Thoracic aorta endothelial cell (primary cell): ENCODE data around the gene REXO4. TPM values are rescaled to one million over a fixed set of nuclear protein-coding genes. Genes with fewer than 3 reads are reported as not detected.

Source experiments
- total RNA-seq: library from RNA; depleted of rRNA; stranded (reverse); fragments of >200 nt; gene quantifications from 2 replicates; pipeline ENCODE4 v1.2.3, GENCODE V29; 2012

The REXO4 gene, protein sequence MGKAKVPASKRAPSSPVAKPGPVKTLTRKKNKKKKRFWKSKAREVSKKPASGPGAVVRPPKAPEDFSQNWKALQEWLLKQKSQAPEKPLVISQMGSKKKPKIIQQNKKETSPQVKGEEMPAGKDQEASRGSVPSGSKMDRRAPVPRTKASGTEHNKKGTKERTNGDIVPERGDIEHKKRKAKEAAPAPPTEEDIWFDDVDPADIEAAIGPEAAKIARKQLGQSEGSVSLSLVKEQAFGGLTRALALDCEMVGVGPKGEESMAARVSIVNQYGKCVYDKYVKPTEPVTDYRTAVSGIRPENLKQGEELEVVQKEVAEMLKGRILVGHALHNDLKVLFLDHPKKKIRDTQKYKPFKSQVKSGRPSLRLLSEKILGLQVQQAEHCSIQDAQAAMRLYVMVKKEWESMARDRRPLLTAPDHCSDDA
- 18.9 and 24.6 TPM in 2 replicates for total RNA-seq

DNA sequence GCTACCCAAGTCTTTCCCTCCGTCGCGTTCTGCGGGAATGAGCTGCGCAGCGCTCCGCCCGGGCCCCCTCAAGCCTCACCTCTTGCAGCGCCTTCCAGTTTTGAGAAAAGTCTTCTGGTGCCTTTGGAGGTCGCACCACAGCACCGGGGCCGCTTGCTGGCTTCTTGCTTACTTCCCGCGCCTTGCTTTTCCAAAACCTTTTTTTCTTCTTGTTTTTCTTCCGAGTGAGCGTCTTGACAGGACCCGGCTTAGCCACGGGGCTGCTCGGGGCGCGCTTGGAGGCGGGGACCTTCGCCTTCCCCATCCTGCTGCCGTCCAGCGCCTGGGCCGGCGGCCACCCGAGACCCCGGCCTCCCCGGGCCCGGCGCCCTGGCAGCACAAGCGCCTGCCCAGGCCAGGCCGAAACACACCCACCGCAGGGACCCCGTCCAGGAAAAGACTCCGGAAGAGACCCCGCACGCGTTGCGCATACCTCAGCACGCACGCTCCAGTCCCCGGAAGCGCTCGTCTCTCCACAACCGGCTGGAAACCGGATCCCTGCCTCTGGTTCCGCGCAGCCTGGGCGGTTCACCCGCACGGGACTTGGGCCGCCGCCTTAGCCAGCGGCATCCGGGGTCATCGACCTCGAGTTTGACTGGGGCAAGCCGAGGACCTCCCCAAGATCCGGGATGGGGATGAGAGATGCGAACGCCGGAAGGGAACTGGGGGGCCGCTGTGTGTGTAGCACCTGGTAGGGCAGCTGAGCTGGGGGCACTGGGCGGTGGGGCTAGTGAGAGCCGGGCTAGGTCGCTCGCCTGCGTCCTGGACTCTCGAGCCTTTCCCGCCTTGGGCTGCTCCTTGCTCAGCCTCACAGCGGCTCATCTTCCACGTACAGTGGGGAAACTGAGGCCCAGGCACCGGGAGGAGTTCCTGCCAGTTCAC lies at the start of gene REXO4:
TSS of gene REXO4 (minus strand) at position 470 of the 921 bp plus-strand sequence. CDS start at position 304, 166 bp downstream.

DNA sequence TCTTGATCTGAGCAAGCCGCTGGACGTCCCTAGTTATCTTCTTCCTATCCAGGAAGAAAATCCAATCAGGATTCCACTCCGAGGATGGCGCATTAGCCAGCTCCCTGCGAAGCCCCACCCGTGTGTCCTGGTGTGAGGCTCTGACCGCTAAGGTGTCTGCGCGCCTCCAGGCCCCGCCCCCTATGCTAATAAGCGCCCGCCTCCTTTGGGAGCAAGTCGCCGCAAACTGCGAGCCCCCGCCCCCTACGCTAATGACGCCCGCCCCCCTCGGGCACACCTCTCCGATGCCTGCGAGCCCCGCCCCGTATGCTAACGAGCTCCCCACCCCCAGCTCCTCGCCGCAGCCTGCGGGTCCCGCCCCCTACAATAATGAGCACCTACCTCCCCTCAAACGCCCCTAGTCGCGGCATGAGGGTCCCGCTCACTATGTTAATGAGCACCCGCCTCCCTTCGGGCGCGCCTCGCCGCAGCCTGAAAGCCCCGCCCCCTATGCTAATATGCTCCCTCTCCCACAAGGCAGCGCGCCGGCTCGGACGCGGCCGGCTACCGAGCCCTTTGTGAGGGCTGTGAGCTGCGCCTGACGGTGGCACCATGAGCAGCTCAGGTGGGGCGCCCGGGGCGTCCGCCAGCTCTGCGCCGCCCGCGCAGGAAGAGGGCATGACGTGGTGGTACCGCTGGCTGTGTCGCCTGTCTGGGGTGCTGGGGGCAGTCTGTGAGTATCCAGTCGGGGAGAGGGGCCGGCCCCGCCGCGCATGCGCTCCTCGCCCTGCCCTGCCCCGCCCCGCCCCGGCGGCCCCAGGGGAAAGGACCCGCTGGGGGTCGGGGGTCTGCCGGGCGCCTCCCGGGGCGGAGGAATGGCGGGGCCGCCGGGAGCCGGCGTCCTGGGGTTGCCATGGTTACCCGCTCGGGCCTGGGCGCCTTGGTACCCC lies 41.9 kb upstream of the REXO4 start, which contains the start of gene CACFD1:
TSS of gene CACFD1 (plus strand) at position 503 of the 929 bp plus-strand sequence. CDS start at position 592, 89 bp downstream.

DNA sequence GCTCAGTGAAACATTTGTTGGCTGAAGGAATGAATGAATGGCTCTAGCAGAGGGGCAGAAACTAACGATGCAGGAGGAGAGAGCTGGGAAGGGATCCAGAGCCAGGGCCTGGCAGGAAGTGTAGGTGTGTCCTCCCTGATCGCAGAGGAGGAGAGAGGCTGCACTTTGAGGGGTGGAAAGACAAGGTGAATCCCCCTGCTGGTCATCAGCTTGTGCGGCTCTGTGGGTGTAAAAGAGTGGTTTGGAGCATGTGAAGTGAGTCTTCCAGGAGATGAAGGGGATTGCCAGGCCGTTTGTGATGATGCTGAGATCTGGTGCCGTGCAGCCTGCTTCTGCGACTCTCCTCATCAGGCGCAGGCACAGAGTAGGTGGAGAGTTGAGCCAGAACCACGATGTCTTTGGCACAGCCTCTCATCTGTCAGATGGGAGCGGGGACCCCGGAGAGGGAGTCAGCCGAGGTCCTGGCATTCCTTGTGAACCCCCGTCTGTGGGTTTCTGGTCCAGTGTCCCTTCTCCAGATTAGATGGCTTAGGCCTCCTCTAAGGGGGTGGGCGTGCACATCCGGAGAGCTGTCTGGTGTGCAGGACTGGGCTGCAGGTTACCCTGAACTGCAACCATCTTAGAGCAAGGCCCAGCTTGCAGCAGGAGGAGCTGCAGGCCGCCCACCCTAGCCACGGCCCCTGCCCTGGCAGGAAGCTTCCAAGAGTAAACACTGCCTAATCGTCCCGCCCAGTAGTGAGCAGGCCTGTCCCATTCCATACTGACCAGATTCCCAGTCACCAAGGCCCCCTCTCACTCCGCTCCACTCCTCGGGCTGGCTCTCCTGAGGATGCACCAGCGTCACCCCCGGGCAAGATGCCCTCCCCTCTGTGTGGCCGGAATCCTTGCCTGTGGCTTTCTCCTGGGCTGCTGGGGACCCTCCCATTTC lies 4.1 kb upstream of the REXO4 start, which contains the start of gene ADAMTS13:
TSS of gene ADAMTS13 (plus strand) at position 753 of the 928 bp plus-strand sequence. CDS start at position 830, 77 bp downstream.

DNA sequence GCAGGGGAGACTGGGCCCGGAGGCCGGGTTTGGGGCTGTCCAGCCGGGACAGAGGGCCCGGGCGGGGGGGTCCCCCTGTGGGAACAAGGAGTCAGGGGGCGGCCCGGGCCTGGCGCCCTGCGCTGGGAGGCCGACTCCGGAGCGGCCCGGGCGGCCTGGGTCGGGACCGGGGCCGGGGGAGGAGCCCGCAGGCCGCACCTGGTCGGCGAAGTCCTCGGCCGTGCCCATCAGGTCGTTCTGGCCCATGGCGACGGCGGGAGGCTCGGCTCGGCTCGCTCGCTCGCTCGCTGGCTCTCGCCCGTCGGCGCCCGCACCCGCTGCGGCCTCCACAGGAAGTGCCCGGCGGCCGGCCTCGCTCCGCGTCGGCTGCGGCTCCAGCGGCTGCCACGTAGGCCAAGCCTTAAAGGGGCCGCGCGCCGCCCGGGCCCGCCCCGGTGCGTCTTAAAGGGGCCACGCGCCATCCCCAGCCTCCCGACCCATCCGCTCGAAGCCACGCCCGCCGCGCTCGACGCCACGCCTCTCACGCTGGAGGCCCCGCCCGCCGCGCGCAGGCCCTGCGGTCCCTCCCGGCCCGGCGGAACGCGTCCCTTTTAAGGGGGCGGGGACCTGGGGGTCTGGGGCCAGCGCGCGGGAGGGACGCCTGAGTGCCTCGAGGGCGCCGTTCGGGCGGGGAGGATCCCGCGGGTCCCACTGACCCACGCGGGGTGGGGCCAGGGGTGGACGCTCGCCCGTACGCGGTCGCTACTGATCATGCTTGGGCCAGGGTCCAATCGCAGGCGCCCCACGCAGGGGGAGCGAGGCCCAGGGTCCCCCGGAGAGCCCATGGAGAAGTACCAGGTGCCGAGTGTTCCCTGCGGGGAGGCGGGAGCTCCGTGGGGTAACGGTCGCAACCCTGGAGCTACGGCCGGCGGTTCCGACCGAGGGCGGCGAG lies 41.8 kb downstream of the REXO4 start, which contains the start of the genes STKLD1 and SURF4:
TSS of gene STKLD1 (plus strand) at position 643 of the 931 bp plus-strand sequence. CDS start at position 751, 108 bp downstream.
TSS of gene SURF4 (minus strand) at position 337 of the 931 bp plus-strand sequence. CDS start at position 246, 91 bp downstream.

DNA sequence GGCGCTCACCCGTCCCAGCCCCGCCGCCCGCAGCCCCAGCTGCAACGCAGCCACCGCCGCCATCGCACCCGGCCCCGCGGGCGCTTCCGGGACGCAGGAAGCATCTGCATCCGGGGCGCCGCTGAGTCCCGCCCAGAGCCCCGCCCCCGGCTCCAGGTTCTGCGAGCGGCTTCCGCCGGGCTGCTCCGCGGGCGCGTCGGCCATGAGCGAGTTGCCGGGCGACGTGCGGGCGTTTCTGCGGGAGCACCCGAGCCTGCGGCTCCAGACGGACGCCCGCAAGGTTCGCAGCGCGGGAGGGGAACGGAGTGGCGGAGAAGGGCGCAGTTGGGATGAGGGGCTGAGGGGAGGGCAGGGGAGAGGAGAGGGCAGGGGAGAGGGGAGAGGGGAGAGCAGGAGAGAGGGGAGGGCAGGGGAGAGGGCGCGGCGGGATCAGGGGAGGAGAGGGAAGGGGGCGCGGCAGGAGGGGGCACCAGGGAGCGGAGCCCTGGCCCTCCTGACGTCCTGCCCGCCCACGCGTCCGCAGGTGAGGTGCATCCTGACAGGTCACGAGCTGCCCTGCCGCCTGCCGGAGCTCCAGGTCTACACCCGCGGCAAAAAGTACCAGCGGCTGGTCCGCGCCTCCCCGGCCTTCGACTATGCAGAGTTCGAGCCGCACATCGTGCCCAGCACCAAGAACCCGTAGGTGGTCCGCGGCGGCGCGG lies 61.3 kb downstream of the REXO4 start, which contains the start of the genes SURF1 and SURF2:
TSS of gene SURF1 (minus strand) at position 97 of the 701 bp plus-strand sequence. CDS start at position 63, 34 bp downstream.
TSS of gene SURF2 (plus strand) at position 160 of the 701 bp plus-strand sequence. CDS start at position 203, 43 bp downstream.

Other genes starting within 250 kb of the REXO4 start
- gene OBP2B, start 208.8 kb downstream of the REXO4 start, total RNA-seq = not detected in 2 replicates
- 0.13 and 0.22 TPM in 2 replicates for gene ABO, start 142.8 kb downstream of the REXO4 start, total RNA-seq
- gene SURF6, start 81.8 kb downstream of the REXO4 start, total RNA-seq = 11.0 and 11.3 TPM in 2 replicates
- 13.8 and 19.4 TPM in 2 replicates for gene MED22, start 69.9 kb downstream of the REXO4 start, total RNA-seq
- 2,011 and 2,560 TPM in 2 replicates for gene RPL7A, start 69.8 kb downstream of the REXO4 start, total RNA-seq
- 11.3 and 21.5 TPM in 2 replicates for gene SURF1, start 61.5 kb downstream of the REXO4 start, total RNA-seq
- 10.6 and 14.2 TPM in 2 replicates for gene SURF2, start 61.5 kb downstream of the REXO4 start, total RNA-seq
- gene SURF4, start 42.0 kb downstream of the REXO4 start, total RNA-seq = 271 and 325 TPM in 2 replicates
- 0.57 and 3.1 TPM in 2 replicates for gene STKLD1, start 41.6 kb downstream of the REXO4 start, total RNA-seq
- gene ADAMTS13, start 4.4 kb upstream of the REXO4 start, total RNA-seq = 0.53 and 0.57 TPM in 2 replicates
- 3.0 and 4.9 TPM in 2 replicates for gene CACFD1, start 42.0 kb upstream of the REXO4 start, total RNA-seq
- gene SLC2A6, start 61.1 kb upstream of the REXO4 start, total RNA-seq = 19.0 and 33.8 TPM in 2 replicates
- gene MYMK, start 106.9 kb upstream of the REXO4 start, total RNA-seq = not detected in 2 replicates
- gene ADAMTSL2, start 116.7 kb upstream of the REXO4 start, total RNA-seq = not detected in 2 replicates
- not detected in 2 replicates for gene FAM163B, start 191.4 kb upstream of the REXO4 start, total RNA-seq
- gene DBH, start 218.4 kb upstream of the REXO4 start, total RNA-seq = not detected in 2 replicates